ENCODE data around the gene PCDH9.

PCDH9 gene

GRCh38 chr13:66513728-66514127 lies 716.4 kb downstream of the PCDH9 start:
- TF ChIP-seq, protein P1, sequence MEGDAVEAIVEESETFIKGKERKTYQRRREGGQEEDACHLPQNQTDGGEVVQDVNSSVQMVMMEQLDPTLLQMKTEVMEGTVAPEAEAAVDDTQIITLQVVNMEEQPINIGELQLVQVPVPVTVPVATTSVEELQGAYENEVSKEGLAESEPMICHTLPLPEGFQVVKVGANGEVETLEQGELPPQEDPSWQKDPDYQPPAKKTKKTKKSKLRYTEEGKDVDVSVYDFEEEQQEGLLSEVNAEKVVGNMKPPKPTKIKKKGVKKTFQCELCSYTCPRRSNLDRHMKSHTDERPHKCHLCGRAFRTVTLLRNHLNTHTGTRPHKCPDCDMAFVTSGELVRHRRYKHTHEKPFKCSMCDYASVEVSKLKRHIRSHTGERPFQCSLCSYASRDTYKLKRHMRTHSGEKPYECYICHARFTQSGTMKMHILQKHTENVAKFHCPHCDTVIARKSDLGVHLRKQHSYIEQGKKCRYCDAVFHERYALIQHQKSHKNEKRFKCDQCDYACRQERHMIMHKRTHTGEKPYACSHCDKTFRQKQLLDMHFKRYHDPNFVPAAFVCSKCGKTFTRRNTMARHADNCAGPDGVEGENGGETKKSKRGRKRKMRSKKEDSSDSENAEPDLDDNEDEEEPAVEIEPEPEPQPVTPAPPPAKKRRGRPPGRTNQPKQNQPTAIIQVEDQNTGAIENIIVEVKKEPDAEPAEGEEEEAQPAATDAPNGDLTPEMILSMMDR (IDR thresholded peaks at IDR 0.05; ENCODE audit: borderline replicate concordance, control extremely low read depth, extremely low read depth, insufficient read depth, missing control alignments) = no peak
- in situ Hi-C loops (cut with MboI; ENCODE audit: low sequenced_read_pairs, unreplicated experiment) = no loop called here

DNA sequence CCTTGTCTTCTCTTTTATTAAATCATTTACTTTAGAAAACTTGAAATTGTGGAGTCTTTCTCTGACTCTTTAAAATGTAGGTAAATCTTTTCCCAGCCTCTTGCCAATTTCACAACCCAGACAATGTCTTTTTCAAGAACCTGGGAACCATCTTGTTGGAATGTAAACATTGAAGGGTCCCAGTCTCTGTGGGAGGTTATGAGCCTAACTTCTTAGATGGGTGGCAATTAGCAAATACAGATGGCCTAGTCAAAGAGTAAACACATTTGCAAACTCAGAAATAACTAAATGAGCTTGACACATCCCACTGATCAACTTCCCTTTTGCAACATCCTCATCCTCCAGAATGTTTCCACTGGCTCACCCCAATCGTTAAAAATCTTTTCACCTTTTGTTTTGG lies 721.0 kb downstream of the PCDH9 start:
- no peak for DNase-seq (ENCODE audit: low spot score)
- in situ Hi-C loops (cut with MboI; ENCODE audit: low sequenced_read_pairs, unreplicated experiment) = no loop called here
- TF ChIP-seq, protein P1 (IDR thresholded peaks at IDR 0.05; ENCODE audit: borderline replicate concordance, control extremely low read depth, extremely low read depth, insufficient read depth, missing control alignments) = no peak

More at GRCh38 chr13:66513728-66514127, 716.4 kb downstream of the PCDH9 start:
- DNase-seq (ENCODE audit: low spot score) = no peak

- in situ Hi-C loops (cut with MboI; ENCODE audit: low sequenced_read_pairs, unreplicated experiment) = no loop called here
- no peak for DNase-seq (ENCODE audit: low spot score)
These were observed 721.8 kb downstream of the PCDH9 start for GRCh38 chr13:66508153-66508909.

GRCh38 chr13:66506979-66507378 lies 723.2 kb downstream of the PCDH9 start:
- DNase-seq (ENCODE audit: low spot score) = no peak
- in situ Hi-C loops (cut with MboI; ENCODE audit: low sequenced_read_pairs, unreplicated experiment) = no loop called here

More at GRCh38 chr13:66508153-66508909, 721.8 kb downstream of the PCDH9 start:
- TF ChIP-seq, protein P1 (IDR thresholded peaks at IDR 0.05; ENCODE audit: borderline replicate concordance, control extremely low read depth, extremely low read depth, insufficient read depth, missing control alignments) = no peak

DNA sequence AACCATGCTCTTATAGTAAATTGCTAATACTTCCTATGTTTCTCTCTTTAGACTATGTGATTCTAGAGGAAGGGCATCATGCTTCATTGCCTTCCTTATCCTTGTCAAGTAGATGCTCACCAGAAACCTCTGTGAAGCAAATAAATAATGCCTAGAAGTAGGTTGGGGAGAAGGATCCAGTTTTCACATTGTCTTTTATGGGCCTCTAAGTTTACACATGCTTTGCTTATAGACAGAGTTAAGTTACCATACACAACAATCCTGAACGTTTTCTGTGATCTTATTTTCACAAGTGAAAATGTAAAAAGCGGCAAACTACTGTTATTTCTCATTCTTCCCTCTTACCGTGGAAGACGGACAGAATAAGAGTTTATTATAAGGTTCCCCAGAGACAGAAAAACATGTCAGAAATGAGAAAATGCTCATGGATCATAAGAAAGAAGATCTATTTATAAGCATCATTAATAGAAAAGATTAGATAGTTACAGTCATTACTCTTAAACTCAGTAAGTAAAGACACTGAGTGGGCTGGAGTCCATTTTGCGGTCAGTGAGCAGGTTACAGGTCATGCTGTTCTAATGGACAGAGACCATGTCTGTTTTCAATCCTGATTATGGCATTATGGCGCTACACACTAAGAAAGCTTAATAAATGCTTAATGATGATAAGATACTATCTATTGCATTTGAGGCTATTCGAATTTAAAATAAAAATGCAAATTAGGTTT lies 723.9 kb downstream of the PCDH9 start:
- in situ Hi-C loops (cut with MboI; ENCODE audit: low sequenced_read_pairs, unreplicated experiment) = no loop called here
- TF ChIP-seq, protein P1 (IDR thresholded peaks at IDR 0.05; ENCODE audit: borderline replicate concordance, control extremely low read depth, extremely low read depth, insufficient read depth, missing control alignments) = no peak
- DNase-seq (ENCODE audit: low spot score) = no peak

More at GRCh38 chr13:66506979-66507378, 723.2 kb downstream of the PCDH9 start:
- TF ChIP-seq, protein P1 (IDR thresholded peaks at IDR 0.05; ENCODE audit: borderline replicate concordance, control extremely low read depth, extremely low read depth, insufficient read depth, missing control alignments) = no peak

GRCh38 chr13:66503890-66504289 lies 726.2 kb downstream of the PCDH9 start:
- no peak for DNase-seq (ENCODE audit: low spot score)
- TF ChIP-seq, protein P1 (IDR thresholded peaks at IDR 0.05; ENCODE audit: borderline replicate concordance, control extremely low read depth, extremely low read depth, insufficient read depth, missing control alignments) = no peak
- in situ Hi-C loops (cut with MboI; ENCODE audit: low sequenced_read_pairs, unreplicated experiment) = no loop called here

Measured in GM13976 (cell line).